ENCODE results near the gene ZBTB2. TPM values are rescaled to one million over a fixed set of nuclear protein-coding genes. Genes with fewer than 3 reads are reported as not detected.
A peak's percentile ranks its signal among the peaks of the same experiment; 100 is the strongest.
"Not testable (repeated sequence)": the region's sequence is repeated elsewhere in the genome, so short reads cannot be mapped to it uniquely, and the experiment has no call there.

The ZBTB2 gene
- total and polyA plus RNA-seq, 4 experiments from 2014 or later: 19.6 to 29.5 (median 26.7) TPM

DNA sequence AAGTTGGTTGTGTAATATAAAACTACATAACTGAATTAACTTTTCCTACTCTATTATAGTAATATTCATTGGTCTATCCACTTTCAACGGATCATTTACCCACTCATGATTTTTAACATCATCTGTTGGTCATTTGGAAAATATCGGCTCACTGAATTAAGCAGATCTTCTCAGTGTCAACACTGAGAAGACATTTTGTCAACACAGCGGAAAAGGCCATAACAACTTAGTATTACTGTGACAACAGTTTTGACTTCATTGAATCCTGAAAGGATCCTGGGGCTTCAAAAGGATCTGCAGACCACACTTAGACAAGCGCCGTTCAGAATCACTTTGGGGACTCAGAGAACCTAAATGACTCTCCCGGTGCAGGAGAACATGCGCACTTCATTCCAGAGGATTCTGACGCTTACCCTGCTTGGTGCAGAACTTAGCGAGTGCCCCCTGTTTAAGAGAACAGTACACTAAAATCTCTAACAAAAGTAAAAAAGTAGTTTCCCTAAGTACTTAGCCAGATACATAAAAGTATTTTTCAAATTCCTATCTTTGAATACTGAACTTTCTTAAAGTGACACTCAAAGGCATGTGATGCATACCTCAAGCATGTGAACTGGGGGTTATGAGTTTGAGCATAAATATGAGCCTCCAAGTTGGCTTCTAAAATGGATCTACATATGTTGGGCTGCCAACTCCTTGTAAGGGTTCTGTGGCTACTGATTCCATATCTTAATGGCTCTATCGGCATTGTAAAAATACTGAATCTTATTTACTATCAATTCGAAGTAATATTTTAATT lies 4.0 kb downstream of the ZBTB2 start:
- Mint-ChIP-seq H3K4me1 (peaks cover 31 to 70% (median 48%) of the 10 kb centered on the region in 4 donors), H3K36me3 (peaks cover 12 to 29% of the 10 kb centered on the region in 2 donors), H3K9me3 (peaks cover 0 to 4% (median 0%) of the 10 kb centered on the region in 8 donors), H3K27ac (peak overlapping the region; percentile 43 to 99 (median 84)), H3K4me3 (peak overlapping the region in 1 of 8 donors; percentile 20), H3K27me3 (peaks cover 0 to 2% of the 10 kb centered on the region in 2 donors)
- no peaks in the 10 kb centered on the region for H3K36me3 ChIP-seq (ENCODE audit: insufficient read depth, low read length)
- ChIA-PET CTCF (ENCODE audit: partially characterized antibody) (interaction anchor here (1.2 to 1.8 kb wide), 2 partner anchors 13 to 18 kb away, joined by 5 to 8 read pairs; no protein-coding TSS in a partner anchor), POLR2A (ENCODE audit: partially characterized antibody) (interaction anchor here (1.3 to 4.3 kb wide), 3 partner anchors 10 to 65 kb away, joined by 4 to 172 read pairs (median 116); partner anchors contain the start of gene RMND1)
- H3K4me3 ChIP-seq (ENCODE audit: low read length in 2 of 2): no peak overlapping the region
- no peaks in the 10 kb centered on the region for H3K9me3 ChIP-seq (ENCODE audit: control insufficient read depth in 1 of 2, low read length in 2 of 2)
- H3K4me1 ChIP-seq (ENCODE audit: insufficient read depth, low read length): peaks cover 54% of the 10 kb centered on the region
- no peaks in the 10 kb centered on the region for H3K27me3 ChIP-seq (ENCODE audit: insufficient read depth, low read length)
- no peak for DNase-seq
- intact Hi-C loops (cut with micrococcal nuclease): loop anchor here (10.0 kb wide), 1 partner anchor 1383 kb away; no protein-coding TSS in a partner anchor
- H3K27ac ChIP-seq (ENCODE audit: low read depth, low read length): no peak overlapping the region

DNA sequence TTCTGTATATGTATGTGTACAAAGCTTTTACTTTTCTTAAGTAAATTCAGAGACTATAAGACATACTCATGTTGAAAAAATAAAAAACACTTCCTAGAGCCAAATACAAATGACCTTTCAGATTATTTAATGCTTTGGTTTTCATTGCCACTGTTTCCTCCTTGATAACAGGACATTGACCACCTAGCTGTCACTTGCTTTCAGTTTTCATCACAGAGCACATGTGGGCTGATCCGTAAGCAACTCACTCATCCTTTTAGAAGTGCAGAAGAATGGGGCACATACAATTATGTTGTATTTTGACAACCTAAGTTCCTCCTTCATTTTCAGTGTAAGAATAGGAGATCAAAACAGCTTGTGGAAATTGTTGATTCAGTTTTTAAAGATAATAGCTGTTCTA lies 6.2 kb downstream of the ZBTB2 start:
- H3K4me1 ChIP-seq (ENCODE audit: insufficient read depth, low read length): peaks cover 68% of the 10 kb centered on the region
- CTCF ChIA-PET (ENCODE audit: partially characterized antibody): interaction anchor here (1.3 to 2.4 kb wide), 5 partner anchors 9 to 67 kb away, joined by 3 to 8 read pairs (median 7); partner anchors contain the start of gene RMND1
- Mint-ChIP-seq H3K27ac (peak overlapping the region; percentile 10 to 99 (median 85)), H3K9me3 (no peaks in the 10 kb centered on the region), H3K4me1 (peaks cover 40 to 79% (median 57%) of the 10 kb centered on the region in 4 donors), H3K4me3 (peak overlapping the region in 5 of 8 donors; percentile 61 to 81 (median 70)), H3K27me3 (no peaks in the 10 kb centered on the region), H3K36me3 (peaks cover 12 to 25% of the 10 kb centered on the region in 2 donors)
- intact Hi-C loops (cut with micrococcal nuclease): loop anchor here (10.0 kb wide), 1 partner anchor 1380 kb away; no protein-coding TSS in a partner anchor
- H3K27ac ChIP-seq (ENCODE audit: low read depth, low read length): no peak overlapping the region
- POLR2A ChIA-PET (ENCODE audit: partially characterized antibody): interaction anchor here (1.1 to 1.4 kb wide), 2 partner anchors 11 to 67 kb away, joined by 4 to 6 read pairs; partner anchors contain the start of gene RMND1
- H3K27me3 ChIP-seq (ENCODE audit: insufficient read depth, low read length): no peaks in the 10 kb centered on the region
- H3K9me3 ChIP-seq (ENCODE audit: control insufficient read depth in 1 of 2, low read length in 2 of 2): no peaks in the 10 kb centered on the region
- H3K36me3 ChIP-seq (ENCODE audit: insufficient read depth, low read length): no peaks in the 10 kb centered on the region
- DNase-seq: no peak
- no peak overlapping the region for H3K4me3 ChIP-seq (ENCODE audit: low read length in 2 of 2)

DNA sequence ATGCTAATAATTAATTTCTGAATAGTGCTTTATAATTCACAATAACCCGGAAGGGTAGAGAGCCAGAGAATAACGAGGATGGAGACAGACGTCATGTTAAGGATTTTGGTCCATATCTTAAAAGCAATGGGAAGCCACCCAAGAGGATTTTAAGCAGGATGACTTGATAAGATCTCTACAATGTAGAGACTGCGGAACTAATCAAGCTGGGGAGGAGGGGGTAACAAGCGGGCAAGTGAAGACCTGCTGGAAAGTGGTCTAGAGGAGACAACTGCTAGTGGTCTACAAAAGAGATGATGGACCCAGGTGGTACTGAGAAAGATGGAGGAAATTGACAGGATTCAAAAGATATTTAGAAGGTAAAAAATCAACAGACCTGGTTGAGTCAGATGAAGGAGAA lies 7.2 kb downstream of the ZBTB2 start:
- Histone ChIP-seq H3K4me1 (ENCODE audit: insufficient read depth, low read length) (peaks cover 77% of the 10 kb centered on the region), H3K27ac (ENCODE audit: low read depth, low read length) (no peak overlapping the region), H3K36me3 (ENCODE audit: insufficient read depth, low read length) (no peaks in the 10 kb centered on the region), H3K4me3 (ENCODE audit: low read length in 2 of 2) (no peak overlapping the region), H3K27me3 (ENCODE audit: insufficient read depth, low read length) (no peaks in the 10 kb centered on the region), H3K9me3 (ENCODE audit: control insufficient read depth in 1 of 2, low read length in 2 of 2) (no peaks in the 10 kb centered on the region)
- POLR2A ChIA-PET (ENCODE audit: partially characterized antibody): no interaction called here
- intact Hi-C loops (cut with micrococcal nuclease): loop anchor here (10.0 kb wide), 1 partner anchor 1379 kb away; no protein-coding TSS in a partner anchor
- peaks cover 12 to 18% of the 10 kb centered on the region in 2 donors for H3K36me3 Mint-ChIP-seq
- peak overlapping the region in 4 of 8 donors; percentile 4 to 81 (median 14) for H3K4me3 Mint-ChIP-seq
- H3K4me1 Mint-ChIP-seq: peaks cover 46 to 80% (median 64%) of the 10 kb centered on the region in 4 donors
- H3K27ac Mint-ChIP-seq: peak overlapping the region in 6 of 7 donors; percentile 43 to 99 (median 61)
- no peak for DNase-seq
- H3K27me3 Mint-ChIP-seq: no peaks in the 10 kb centered on the region
- H3K9me3 Mint-ChIP-seq: peaks cover 0 to under 1% (median 0%) of the 10 kb centered on the region in 8 donors
- CTCF ChIA-PET (ENCODE audit: partially characterized antibody): interaction anchor here (1.9 kb wide), 1 partner anchor 8 kb away, joined by 5 read pairs; no protein-coding TSS in a partner anchor

DNA sequence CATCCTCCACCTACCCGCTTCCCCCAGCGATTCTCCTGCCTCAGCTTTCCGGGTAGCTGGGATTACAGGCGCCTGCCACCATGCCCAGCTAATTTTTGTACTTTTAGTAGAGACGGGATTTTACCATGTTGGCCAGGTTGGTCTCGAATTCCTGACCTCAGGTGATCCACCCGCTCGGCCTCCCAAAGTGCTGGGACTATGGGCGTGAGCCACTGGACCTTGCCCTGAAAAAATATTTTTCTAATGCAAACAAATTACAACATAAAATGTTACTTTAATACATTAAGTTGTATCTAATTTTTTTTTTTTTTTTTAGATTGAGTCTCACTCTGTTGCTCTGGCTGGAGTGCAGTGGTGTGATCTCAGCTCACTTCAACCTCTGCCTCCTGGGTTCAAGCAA lies 8.7 kb downstream of the ZBTB2 start:
- H3K9me3 Mint-ChIP-seq; H3K9me3 ChIP-seq (ENCODE audit: control insufficient read depth in 1 of 2, low read length in 2 of 2); H3K27me3 ChIP-seq (ENCODE audit: insufficient read depth, low read length); H3K4me3 Mint-ChIP-seq; H3K27ac ChIP-seq (ENCODE audit: low read depth, low read length); H3K36me3 ChIP-seq (ENCODE audit: insufficient read depth, low read length); DNase-seq; H3K27me3 Mint-ChIP-seq; H3K4me3 ChIP-seq (ENCODE audit: low read length in 2 of 2): not testable (repeated sequence)
- ChIA-PET POLR2A (ENCODE audit: partially characterized antibody) (interaction anchor here (11.4 kb wide), 1 partner anchor 7 kb away, joined by 172 read pairs; the partner anchor contains the start of gene ZBTB2), CTCF (ENCODE audit: partially characterized antibody) (interaction anchor here (1.0 to 1.3 kb wide), 2 partner anchors 9 to 48 kb away, joined by 3 to 4 read pairs; no protein-coding TSS in a partner anchor)
- H3K4me1 Mint-ChIP-seq: peaks cover 50 to 81% (median 65%) of the 10 kb centered on the region in 4 donors
- peaks cover 12 to 14% of the 10 kb centered on the region in 2 donors for H3K36me3 Mint-ChIP-seq
- peak overlapping the region in 1 of 7 donors; percentile 48 for H3K27ac Mint-ChIP-seq
- intact Hi-C loops (cut with micrococcal nuclease): loop anchor here (10.0 kb wide), 1 partner anchor 1378 kb away; no protein-coding TSS in a partner anchor
- peaks cover 75% of the 10 kb centered on the region for H3K4me1 ChIP-seq (ENCODE audit: insufficient read depth, low read length)

DNA sequence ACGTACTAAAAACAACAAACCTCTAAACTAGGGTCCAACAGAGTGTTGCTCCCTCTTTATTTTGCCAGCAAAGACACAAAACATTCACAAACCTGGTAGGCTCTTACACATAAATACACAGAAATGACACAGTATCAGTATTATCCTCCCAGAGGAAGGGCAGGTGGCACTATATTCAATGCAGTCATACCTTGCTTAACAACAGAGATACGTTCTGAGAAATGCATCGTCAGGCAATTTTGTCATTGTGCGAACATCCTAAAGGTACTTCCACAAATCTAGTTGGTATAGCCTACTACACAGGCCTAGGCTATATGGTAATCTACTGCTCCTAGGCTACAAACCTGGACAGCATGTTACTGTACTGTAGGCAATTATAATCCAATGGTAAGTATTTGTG lies 9.6 kb downstream of the ZBTB2 start:
- Histone ChIP-seq H3K27ac (ENCODE audit: low read depth, low read length) (no peak overlapping the region), H3K4me1 (ENCODE audit: insufficient read depth, low read length) (peaks cover 73% of the 10 kb centered on the region), H3K36me3 (ENCODE audit: insufficient read depth, low read length) (no peaks in the 10 kb centered on the region), H3K27me3 (ENCODE audit: insufficient read depth, low read length) (no peaks in the 10 kb centered on the region), H3K4me3 (ENCODE audit: low read length in 2 of 2) (no peak overlapping the region), H3K9me3 (ENCODE audit: control insufficient read depth in 1 of 2, low read length in 2 of 2) (no peaks in the 10 kb centered on the region)
- CTCF ChIA-PET (ENCODE audit: partially characterized antibody): no interaction called here
- intact Hi-C loops (cut with micrococcal nuclease): loop anchor here (10.0 kb wide), 1 partner anchor 1377 kb away; no protein-coding TSS in a partner anchor
- no peak for DNase-seq
- Mint-ChIP-seq H3K4me3 (peak overlapping the region in 7 of 8 donors; percentile 9 to 76 (median 57)), H3K9me3 (peaks cover 0 to 2% (median 0%) of the 10 kb centered on the region in 8 donors), H3K4me1 (peaks cover 51 to 79% (median 64%) of the 10 kb centered on the region in 4 donors), H3K36me3 (peaks cover 12% of the 10 kb centered on the region in 2 donors), H3K27me3 (no peaks in the 10 kb centered on the region), H3K27ac (peak overlapping the region in 6 of 7 donors; percentile 66 to 96 (median 82))
- POLR2A ChIA-PET (ENCODE audit: partially characterized antibody): interaction anchor here (11.4 kb wide), 1 partner anchor 8 kb away, joined by 172 read pairs; the partner anchor contains the start of gene ZBTB2

DNA sequence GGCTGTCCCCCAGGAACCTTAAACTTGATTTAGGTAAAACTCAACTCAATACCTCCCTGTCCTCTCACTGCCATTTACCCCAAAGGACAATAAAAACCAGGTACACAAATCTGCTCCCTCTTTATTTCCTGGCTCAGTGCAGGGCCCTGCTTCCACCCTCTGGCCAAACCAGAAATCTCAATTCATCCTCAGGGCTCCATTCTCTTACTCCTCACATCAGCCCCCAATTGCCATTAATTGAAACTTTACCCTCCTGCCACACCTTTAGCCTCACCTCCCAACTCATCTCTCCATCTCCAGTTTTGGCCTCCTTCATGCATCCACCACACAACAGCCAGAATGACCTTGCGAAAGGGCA lies 10.5 kb downstream of the ZBTB2 start:
- Histone ChIP-seq H3K27ac (ENCODE audit: low read depth, low read length) (peak overlapping the region; percentile 83), H3K9me3 (ENCODE audit: control insufficient read depth in 1 of 2, low read length in 2 of 2) (no peaks in the 10 kb centered on the region), H3K27me3 (ENCODE audit: insufficient read depth, low read length) (no peaks in the 10 kb centered on the region), H3K36me3 (ENCODE audit: insufficient read depth, low read length) (no peaks in the 10 kb centered on the region), H3K4me3 (ENCODE audit: low read length in 2 of 2) (no peak overlapping the region), H3K4me1 (ENCODE audit: insufficient read depth, low read length) (peaks cover 75% of the 10 kb centered on the region)
- peak overlapping the region; percentile 94 to 99 (median 96) for H3K27ac Mint-ChIP-seq
- peak overlapping the region; percentile 85 to 93 (median 90) for H3K4me3 Mint-ChIP-seq
- no peaks in the 10 kb centered on the region for H3K27me3 Mint-ChIP-seq
- H3K36me3 Mint-ChIP-seq: peaks cover 12% of the 10 kb centered on the region in 2 donors
- H3K9me3 Mint-ChIP-seq: peaks cover 0 to 2% (median 0%) of the 10 kb centered on the region in 8 donors
- CTCF ChIA-PET (ENCODE audit: partially characterized antibody): no interaction called here
- intact Hi-C loops (cut with micrococcal nuclease): loop anchor here (1.0 to 10.0 kb wide), 2 partner anchors 9 to 1376 kb away; no protein-coding TSS in a partner anchor
- POLR2A ChIA-PET (ENCODE audit: partially characterized antibody): interaction anchor here (0.7 to 11.4 kb wide), 2 partner anchors 9 to 71 kb away, joined by 3 to 172 read pairs; partner anchors contain the start of genes RMND1 and ZBTB2
- H3K4me1 Mint-ChIP-seq: peaks cover 57 to 83% (median 68%) of the 10 kb centered on the region in 4 donors
- DNase-seq: no peak

Measured in CD4-positive, alpha-beta memory T cell (primary cell).